Posterior vena cava (tissue), 2 donors: ENCODE measurements around the gene VPS54. TPM values are rescaled to one million over a fixed set of nuclear protein-coding genes. Genes with fewer than 3 reads are reported as not detected.

Experiments used
- DNase-seq: peaks from one replicate; pipeline ENCODE4 v3.0.0-alpha.2; 2020; ENCODE audit warnings: low spot score
- intact Hi-C, 2 donors: fragments of 100-400 bp; cut with DNase I; formaldehyde crosslinking; loops; one replicate each; pipeline versions ENCODE4 v1.14.1 to v1.14.2; 2022 to 2023
- total RNA-seq, 2 donors: library from RNA; stranded (reverse); fragmentation: NEBNext Ultra II Directional; extraction: Animal tissue kit (Norgen Biotek cat#: 25700); gene quantifications; one replicate each; pipeline ENCODE4 v1.2.1, GENCODE V29; 2021
- donor health status: DM: yes; HTN: yes; CAD: no.
- donor health status: DM: yes; HTN: yes; CAD: no.

The VPS54 gene
- total RNA-seq, 2 donors from 2014 or later = 18.7 to 22.9 TPM

DNA sequence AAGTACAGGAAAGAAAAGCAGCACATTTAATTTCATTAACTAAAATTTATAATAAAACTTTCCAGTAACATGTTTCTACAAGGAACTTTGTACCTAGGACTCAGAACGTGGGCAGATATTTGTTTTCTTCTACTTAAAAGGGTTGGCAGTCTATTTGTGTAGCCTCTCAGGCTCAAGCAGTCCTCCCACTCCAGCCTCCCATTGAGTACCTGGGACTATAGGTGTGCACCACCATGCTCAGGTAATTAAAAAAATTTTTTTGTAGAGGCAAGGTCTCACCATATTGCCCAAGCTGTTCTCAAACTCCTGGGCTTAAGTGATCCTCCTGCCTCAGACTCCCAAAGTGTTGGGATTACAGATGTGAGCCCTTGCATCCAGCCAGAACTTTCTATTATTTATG, 140.7 kb downstream of the VPS54 start:
- DNase-seq = no peak
- intact Hi-C loops = no loop called here

DNA sequence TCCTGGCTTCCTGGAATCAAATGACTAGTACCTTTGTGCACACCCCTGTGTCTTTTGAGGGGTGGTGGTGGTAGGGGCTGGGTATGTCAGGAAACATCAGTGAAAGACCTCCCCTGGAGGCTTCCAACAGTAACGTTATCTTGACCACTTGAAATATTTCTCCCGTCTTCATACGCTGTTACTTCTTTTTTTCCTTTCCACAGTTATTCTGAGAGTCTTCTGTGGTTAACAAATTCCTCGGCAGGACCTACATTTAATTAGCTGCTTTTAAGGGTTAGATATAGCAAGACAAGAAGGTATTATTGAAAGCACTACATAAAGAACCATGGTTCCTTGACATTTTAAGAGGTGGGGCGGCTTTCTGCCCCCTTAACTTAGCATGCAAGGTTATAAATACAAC, 142.9 kb downstream of the VPS54 start:
- no peak for DNase-seq
- intact Hi-C loops = no loop called here

DNA sequence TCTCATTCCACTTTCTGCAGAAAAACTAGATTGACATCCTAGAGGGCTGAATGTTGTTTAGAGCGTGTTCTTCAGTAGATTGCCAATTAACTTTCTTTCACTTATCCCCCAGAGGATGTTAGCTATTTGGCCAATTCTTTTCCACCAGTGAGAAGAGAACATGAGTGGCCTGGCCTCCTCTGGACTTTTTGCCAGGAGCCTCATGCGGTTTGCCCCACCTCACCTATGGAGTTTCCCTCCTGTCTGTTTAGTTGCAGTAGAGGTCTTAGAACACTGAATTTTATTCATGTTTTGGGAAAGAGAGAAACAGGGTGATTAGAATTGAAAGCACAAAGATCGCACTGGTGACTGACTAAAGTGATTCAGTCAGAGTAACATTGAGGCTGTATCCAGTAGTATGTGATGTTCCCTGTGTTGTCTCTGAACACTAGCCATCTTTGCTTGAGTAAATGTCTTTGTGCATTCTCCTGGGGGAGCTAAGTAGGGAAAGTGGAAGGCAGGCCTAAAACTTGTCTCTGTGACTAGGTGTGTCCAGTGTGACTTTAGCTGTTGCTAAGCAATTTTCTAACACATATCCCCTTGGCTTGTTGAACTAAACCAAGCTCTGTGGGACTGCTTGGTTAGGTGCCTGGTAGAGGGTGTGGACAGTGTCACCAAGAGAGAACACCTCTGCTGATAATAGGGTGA, 143.5 kb downstream of the VPS54 start:
- intact Hi-C loops = no loop called here
- no peak for DNase-seq

DNA sequence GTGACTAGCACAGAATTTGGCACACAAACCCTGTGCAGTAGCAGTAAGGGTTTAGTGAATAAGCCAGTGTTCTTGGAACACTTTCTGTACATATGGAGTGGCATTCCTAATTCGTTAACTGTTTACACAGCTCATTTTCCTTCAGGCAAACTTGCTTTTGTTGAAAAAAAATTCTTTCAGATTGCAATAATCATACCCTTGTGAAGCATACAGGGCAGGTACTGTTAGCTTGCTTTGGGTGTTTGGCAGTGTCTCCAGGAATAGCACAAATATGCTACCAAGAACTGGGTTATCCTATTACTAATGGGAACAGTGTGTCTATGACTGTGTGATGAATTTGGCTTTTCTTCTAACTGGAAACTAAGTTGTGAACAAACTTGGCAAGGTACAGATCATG, 144.1 kb downstream of the VPS54 start:
- DNase-seq = no peak

DNA sequence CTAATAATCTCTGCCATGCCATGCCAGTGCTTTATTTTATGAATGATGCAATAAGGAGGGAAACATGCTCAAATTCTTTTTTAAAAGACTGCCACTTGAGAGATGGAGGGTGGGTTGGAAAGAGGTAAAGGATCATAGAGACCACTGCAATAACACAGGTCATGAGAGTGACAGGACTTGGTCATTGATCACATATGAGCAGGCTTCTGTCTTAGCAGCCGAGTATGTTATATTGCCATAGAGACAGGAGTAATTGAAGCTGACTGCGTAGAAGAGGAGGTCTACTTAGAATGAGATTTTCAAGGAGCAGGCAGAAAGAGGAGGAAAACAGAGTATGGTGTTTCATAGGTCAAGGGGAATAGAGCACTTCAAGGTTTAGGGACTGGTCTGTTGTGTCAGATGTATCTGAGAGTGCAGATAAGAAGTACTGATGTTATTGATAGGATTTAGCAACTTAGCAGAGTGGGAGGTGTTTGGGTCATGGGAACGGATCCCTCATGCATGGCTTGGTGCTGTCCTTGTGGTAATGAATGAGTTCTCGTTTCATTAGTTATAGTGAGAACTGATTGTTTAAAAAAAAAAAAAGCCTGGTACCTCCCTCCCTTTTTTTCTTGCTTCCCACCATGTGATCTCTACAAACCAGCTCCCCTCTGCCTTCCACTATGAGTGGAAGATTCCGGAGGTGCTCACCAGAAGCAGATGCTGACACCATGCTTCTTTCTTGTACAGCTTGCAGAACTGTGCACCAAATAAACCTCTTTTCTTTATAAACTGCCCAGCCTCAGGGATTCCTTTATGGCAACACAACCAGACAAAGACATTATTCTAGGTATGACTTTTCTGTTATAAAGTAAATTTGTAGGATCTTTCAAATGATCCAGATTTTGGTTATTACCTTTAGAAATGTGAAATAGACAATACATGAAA, 144.8 kb downstream of the VPS54 start:
- DNase-seq = no peak
- intact Hi-C loops = no loop called here

More for the DNA sequence above, 144.1 kb downstream of the VPS54 start:
- intact Hi-C loops = no loop called here

DNA sequence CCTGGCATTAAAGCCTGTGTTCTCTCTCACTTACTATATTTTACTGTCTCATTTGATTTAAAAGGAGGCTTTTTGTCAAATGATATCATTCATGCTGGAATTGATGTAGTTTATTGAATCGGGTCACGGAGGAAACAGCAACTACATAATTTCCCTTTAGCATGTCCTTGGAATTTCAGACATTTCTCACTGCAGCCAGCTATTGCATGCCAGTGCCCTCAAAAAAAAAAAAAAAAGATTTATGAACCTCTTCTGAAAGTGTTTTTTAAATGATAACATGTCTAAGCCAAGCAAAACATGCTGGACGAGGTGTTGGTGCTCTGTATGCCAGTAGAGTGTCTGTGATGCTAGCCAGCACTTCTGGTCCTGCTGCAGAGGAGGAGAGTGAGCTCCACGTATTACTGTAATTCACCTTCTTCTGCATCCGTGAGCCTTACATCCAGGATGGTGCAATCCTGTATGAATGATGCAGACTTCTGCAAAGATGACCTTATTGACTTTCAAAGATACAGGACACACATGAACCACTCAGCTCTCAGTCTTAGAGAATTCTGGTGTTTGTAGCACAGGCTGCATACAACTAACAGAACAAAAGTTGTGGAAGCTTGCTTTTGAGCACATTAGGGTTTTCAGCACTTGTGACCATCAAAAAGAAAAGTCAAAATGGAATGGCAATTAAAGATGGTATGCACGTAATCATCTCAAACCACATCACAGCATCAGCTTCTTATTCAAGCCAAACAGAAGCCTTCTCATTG, 146.5 kb downstream of the VPS54 start:
- intact Hi-C loops = no loop called here
- DNase-seq = no peak

DNA sequence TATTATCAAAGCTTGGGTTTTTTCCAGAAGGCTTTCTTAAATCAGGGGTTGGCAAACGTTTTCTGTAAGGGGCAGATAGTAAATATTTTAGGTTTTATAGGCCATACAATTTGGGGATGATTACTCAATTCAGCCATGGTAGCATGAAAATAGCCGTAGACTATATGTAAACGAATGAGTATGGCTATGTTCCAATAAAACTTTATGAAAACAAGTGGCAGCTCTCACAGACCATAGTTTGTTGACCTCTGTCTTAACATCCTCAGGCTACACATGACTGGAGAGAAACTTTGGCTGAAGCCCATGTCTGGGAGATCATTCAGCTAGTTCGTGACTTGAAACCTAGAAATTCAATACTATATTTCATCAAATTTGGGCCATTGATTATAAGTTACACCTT, 147.4 kb downstream of the VPS54 start:
- DNase-seq = no peak
- intact Hi-C loops = loop anchor here in 1 of 2 donors (2.0 kb wide), 1 partner anchor 19 kb away; no protein-coding TSS in a partner anchor

DNA sequence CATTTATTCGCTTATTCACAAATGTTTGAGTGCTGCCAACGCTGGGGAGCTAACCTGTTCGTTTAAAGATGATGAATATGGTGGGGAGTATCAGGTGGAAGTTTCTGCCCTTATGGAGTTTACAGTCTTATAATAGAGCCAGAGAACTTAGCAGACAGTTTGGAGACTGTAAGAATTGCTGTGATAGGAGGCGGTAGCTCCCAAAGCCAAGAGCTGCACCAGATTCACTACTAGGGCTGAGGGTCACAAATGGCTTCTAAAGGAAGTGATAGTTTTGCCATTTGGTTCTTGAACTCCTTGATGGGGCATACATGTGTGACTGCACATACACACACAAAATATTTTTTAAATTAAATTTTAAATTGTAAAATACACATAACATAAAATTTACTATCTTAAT, 148.5 kb downstream of the VPS54 start:
- no peak for DNase-seq
- intact Hi-C loops = loop anchor here in 1 of 2 donors (2.0 kb wide), 1 partner anchor 18 kb away; no protein-coding TSS in a partner anchor

DNA sequence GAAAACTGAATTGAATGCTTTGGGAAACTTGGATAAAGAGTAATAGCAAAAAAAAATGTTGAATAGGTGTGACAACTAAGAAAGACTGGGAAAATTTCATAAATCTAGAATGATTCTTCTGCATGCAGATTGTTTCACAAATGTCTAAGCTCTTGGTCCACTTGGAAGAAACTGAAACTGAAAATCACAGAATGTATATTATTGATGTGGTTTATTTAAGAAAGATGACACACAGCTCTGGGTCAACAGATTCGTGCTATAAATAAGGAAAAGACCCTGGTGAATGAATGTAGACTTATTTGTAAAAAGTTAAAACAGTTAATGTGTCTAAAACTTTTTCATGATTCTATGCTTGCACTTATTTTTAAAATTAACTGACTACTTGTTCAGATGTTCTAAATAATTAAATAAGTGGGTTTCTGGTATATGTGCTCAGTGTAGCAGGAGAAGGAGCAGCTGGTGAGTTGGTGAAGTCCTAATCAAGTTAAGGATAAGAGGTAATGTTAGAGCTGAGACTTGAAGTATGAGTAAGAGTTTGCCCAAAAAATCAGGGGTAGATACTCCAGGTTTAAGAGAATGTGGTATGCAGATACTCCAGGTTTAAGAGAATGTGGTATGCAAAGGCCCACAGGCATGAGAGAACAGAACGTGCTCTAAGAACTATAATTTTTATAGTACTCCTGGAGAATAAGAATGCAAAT, 153.1 kb downstream of the VPS54 start:
- intact Hi-C loops = no loop called here
- no peak for DNase-seq

DNA sequence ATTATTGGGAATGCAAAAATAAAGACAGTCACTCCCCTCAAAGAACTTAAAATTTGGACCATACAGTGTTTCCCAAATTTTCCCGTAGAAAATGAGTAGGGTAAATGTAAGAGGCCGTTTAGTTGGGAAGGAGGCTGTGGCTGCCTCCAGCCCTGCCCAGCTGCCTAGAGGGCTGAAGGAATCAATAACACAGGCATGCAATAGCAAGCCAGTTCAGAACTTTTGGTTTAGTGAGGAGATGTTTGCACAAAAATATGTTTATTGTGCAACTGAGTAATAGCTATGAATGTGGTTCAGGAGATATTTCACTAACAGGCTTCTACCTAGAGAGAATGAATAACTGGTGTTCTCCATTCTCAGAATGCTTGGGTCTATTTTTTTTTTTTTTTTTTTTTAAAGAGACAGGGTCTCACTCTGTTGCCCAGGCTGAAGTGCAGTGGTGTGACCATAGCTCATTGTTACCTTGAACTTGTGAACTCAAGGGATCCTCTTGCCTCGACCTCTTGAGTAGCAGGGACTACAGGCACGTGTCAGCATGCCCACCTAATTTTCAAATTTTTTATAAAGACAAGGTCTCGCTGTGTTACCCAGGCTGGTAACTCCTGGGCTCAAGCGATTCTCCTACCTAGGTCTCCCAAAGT, 153.9 kb downstream of the VPS54 start:
- intact Hi-C loops = no loop called here
- no peak for DNase-seq

DNA sequence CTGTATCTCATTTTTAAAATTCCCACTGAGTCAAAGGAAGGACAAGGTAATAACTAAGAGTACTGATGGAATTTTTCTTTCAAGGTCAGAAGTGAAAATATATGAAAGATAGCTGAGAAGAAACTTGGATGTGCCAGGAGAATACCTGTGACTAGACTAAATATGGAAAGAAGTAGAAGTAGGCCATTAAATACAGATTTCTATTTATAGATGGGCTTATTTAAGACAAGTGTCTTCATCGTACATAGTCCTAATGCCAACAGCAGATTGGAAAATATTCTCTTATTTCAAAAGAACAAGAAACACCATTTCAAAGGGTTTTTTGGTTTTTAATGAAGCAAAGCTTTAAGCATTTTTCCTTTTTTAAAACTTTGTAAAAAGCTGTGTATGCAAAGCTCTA, 155.5 kb downstream of the VPS54 start:
- intact Hi-C loops = loop anchor here in 1 of 2 donors (5.0 kb wide), 1 partner anchor 171 kb away; no protein-coding TSS in a partner anchor
- DNase-seq = no peak

DNA sequence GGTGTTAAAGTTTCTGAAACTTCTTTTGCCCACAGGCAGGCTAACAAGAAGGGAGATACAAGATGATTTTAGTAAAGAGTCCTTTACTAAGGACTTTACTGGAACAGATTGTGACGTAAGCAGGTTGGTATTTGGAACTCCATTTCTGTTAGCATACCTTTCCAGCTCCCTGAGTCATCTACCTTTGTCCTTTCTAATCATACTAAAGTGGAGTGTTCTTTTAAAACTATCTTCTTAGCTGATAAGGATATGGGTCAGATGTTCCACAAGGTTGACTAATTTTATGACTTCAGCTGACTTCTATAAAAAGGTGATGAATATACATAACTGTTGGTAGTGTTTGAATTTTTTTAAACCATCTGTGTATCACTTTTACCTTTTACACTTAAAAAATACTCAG, 156.4 kb downstream of the VPS54 start:
- intact Hi-C loops = loop anchor here in 1 of 2 donors (5.0 kb wide), 1 partner anchor 171 kb away; no protein-coding TSS in a partner anchor
- no peak for DNase-seq

DNA sequence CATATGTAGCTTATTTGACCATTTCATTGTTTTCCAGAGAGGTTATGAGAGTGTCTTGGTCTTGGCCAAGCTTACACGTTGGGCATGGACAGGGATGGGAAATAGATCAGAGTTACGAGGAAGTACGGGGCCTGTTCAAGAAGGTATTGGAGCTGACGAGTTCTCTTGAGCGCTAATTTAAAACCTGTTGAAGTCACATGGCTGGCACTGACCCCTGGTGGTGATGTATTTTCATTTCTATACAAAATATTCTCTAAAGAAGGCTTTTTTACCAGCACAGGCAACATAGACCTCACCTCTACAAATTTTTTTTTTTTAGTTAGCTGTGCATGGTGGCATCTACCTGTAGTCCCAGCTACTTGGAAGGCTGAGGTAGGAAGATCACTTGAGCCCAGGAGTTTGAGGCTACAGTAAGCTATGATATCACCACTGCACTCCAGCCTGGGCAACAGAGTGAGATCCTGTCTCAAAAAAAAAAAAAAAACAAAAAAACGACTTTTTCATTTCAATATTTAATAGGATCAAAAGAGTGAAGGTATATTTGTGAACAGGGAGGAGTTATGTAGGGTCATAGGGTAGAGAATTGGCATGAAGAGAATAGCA, 157.9 kb downstream of the VPS54 start:
- no peak for DNase-seq
- intact Hi-C loops = loop anchor here in 1 of 2 donors (5.0 kb wide), 1 partner anchor 169 kb away; no protein-coding TSS in a partner anchor

DNA sequence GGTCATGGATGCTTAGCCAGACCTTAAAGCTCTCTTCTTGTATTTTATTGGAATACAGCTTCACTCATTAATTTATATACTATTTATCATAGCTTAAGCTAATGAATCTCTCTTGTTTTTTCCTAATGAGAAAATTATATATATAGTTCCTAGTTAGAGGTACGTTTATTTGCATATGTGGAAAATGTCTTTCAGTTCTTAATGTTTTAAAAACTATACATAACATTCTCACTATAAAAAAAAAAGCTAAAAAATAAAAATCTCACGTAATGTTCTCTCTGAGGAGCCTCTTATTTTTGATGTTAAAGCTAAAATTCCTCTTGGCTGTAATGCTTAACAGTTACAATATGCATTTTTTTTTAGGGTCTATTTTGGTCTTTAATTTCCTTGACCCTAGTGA, 160.9 kb downstream of the VPS54 start:
- intact Hi-C loops = no loop called here
- DNase-seq = no peak

DNA sequence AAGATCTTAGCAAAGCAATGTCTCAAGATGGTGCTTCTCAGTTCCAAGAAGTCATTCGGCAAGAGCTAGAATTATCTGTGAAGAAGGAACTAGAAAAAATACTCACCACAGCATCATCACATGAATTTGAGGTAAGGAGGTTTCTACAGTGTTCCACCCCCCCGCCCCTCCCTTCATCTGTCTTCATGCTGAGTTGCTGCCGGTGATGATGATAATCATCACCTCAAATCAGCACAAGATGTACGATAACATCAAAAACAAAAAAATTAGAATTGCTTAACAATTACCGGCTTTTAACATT, 163.0 kb downstream of the VPS54 start:
- DNase-seq = no peak
- intact Hi-C loops = loop anchor here in 1 of 2 donors (2.0 kb wide), 1 partner anchor 27 kb away; no protein-coding TSS in a partner anchor

DNA sequence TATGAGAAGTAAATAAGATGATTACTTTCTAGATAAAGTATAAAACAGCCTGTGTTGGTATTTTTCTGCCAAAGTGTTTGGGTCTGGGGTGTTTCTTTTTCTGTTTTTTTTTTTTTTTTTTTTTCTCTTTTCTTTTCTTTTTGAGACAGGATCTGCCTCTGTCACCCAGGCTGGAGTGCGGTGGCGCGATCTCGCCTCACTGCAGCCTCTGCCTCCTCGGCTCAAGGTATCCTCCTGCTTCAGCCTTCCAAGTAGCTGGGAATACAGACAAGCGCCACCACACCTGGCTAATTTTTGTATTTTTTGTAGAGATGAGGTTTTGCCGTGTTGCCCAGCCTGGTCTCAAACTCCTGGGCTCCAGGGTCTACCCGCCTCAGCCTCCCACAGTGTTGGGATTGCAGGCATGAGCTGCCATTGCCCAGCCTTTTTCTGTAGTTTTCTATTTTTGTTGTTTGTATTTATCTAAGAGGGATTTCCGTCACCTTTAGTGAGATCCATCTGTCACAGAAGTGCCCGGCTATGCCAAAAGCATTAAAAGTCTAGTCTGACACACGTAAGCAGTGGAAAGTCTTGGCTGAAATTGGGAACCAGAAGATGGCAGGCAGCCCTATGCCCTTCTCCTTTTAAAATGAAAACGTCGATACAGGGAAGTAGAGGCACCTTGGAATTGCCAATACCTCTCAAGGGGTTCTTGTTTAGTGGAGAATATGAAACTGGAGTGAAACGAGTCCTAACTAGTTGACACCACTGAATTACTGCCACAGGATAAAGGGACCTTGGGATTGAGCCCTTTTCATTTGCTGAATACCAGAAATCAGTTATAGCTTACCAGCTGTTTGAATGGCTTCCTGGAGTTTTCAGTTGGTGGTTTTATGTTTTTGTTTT, 163.6 kb downstream of the VPS54 start:
- no peak for DNase-seq
- intact Hi-C loops = loop anchor here in 1 of 2 donors (2.0 kb wide), 1 partner anchor 27 kb away; no protein-coding TSS in a partner anchor
